Fibroblast of lung (primary cell): Measurements from ENCODE around the gene STX4.

ENCODE experiments used
- CTCF ChIP-seq, 2 donors: IDR thresholded peaks in 1 of 2; conservative IDR thresholded peaks in 1 of 2; 1 replicate in 1 of 2; 2 replicates in 1 of 2; pipeline ENCODE4 v1.5.1; 2011 to 2012; ENCODE audit warnings: low read length in 2 of 2, control low read depth in 1 of 2, inconsistent platforms in 1 of 2, low read depth in 1 of 2, mild to moderate bottlenecking in 1 of 2
- EZH2 ChIP-seq: IDR thresholded peaks from 2 replicates; pipeline ENCODE4 v1.5.1; 2012; ENCODE audit warnings: low read length, control low read depth, mild to moderate bottlenecking; ENCODE audit errors: missing control alignments

- TF ChIP-seq CTCF (conservative IDR thresholded peaks at IDR 0.05 in 1 of 2, IDR thresholded peaks at IDR 0.05 in 1 of 2; ENCODE audit: low read depth in 1 of 2, low read length in 2 of 2) (no peak), EZH2 (no peak)
Observed at GRCh38 chr16:31008149-31008548, 25.2 kb upstream of the STX4 start.
